ENCODE results near the gene PALLD. TPM values are rescaled to one million over a fixed set of nuclear protein-coding genes. Genes with fewer than 3 reads are reported as not detected.

PALLD gene
- total and polyA plus RNA-seq, 2 of the 8 experiments (the other 6 are each of a cell fraction or from before 2014, with no cell fraction given) = 10.5 to 25.0 TPM

DNA sequence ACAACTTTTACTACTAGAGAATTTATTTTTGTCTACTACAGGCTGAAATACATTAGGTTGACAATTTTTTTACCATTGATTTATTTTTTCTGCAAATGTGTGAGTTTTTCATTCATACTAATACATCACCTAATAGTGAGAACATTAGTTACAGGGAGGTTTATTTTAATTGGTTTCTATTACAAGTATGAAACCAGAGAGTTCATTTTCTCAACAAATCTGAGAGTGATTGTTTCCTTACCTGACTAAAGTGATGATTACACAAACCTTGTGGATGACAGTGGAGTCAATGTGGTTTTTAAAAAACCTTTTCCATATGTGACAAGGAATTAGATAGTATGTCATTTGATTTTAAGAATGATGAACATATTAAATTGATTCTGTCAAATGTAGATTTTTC, 227.4 kb downstream of the PALLD start:
- peaks cover 0 to 4% (median 0%) of the 10 kb centered on the region in 4 experiments; a peak in 1 of 7 replicates for H3K4me1 ChIP-seq (replicated peaks in 1 of 4; ENCODE audit: control insufficient read depth in 3 of 4, insufficient read depth in 4 of 4, low read length in 3 of 4)
- no peaks in the 10 kb centered on the region for H3K27me3 ChIP-seq (replicated peaks in 1 of 4; ENCODE audit: control insufficient read depth in 3 of 4, extremely low read depth in 1 of 4, insufficient read depth in 3 of 4, low read length in 3 of 4)
- H2BK120ac ChIP-seq (replicated peaks; ENCODE audit: low read depth, low read length) = no peak overlapping the region
- no peak overlapping the region for H4K5ac ChIP-seq (ENCODE audit: insufficient read length, low read depth, low read length)
- H3K4me3 ChIP-seq (ENCODE audit: extremely low read depth in 1 of 4, insufficient read depth in 2 of 4, low read depth in 3 of 4, low read length in 4 of 4) = no peak overlapping the region
- no peak overlapping the region for H2BK20ac ChIP-seq (ENCODE audit: low read length)
- H3K23me2 ChIP-seq (ENCODE audit: low read depth, low read length) = no peaks in the 10 kb centered on the region
- POLR2A ChIA-PET (ENCODE audit: partially characterized antibody) = no interaction called here
- no peak overlapping the region for H4K91ac ChIP-seq (replicated peaks; ENCODE audit: insufficient read length, low read length)
- H3K36me3 ChIP-seq (ENCODE audit: control insufficient read depth in 2 of 4, insufficient read depth in 4 of 4, low read length in 3 of 4) = no peaks in the 10 kb centered on the region
- no peak overlapping the region for H4K8ac ChIP-seq (ENCODE audit: extremely low read depth, insufficient read depth, low read length)
- no peaks in the 10 kb centered on the region for H3K79me1 ChIP-seq (ENCODE audit: low read depth, low read length)
- H4K20me1 ChIP-seq (replicated peaks in 1 of 2; ENCODE audit: control insufficient read depth in 1 of 2, insufficient read depth in 2 of 2, low read length in 2 of 2) = no peaks in the 10 kb centered on the region
- H2BK5ac ChIP-seq (ENCODE audit: low read depth, low read length) = no peak overlapping the region
- no peak overlapping the region for H3K27ac ChIP-seq (ENCODE audit: low read depth, low read length)
- H2AFZ ChIP-seq (ENCODE audit: low read length) = no peak overlapping the region
- 0 out of 4 replicates have a peak, but pooled peaks cover 0 to 3% of the 10 kb centered on the region in 2 experiments for H3K9me3 ChIP-seq (ENCODE audit: insufficient read depth in 2 of 2, low read depth in 1 of 2, low read length in 1 of 2)
- H3K56ac ChIP-seq (replicated peaks; ENCODE audit: insufficient read length, low read depth, low read length) = no peak overlapping the region
- no peak overlapping the region for H3K9ac ChIP-seq (replicated peaks in 1 of 4; ENCODE audit: extremely low read depth in 1 of 4, low read depth in 3 of 4, low read length in 3 of 4)
- FAIRE-seq (no peak), DNase-seq (ENCODE audit: low read depth in 1 of 2, low spot score in 2 of 2) (no peak)
- CTCF ChIA-PET (ENCODE audit: partially characterized antibody) = interaction anchor here (0.9 to 1.4 kb wide), 2 partner anchors 18 to 114 kb away, joined by 3 to 4 read pairs; no protein-coding TSS in a partner anchor
- TF ChIP-seq BCL11A (IDR thresholded peaks at IDR 0.05; ENCODE audit: low read depth in 2 of 2, low read length in 2 of 2) = no peak
- TF ChIP-seq EZH2 (IDR thresholded peaks at IDR 0.05; ENCODE audit: low read depth, low read length, severe bottlenecking) = no peak
- TF ChIP-seq POU5F1 (IDR thresholded peaks at IDR 0.05; ENCODE audit: low read depth, low read length) = no peak
- no peaks in the 10 kb centered on the region for H3K79me2 ChIP-seq (ENCODE audit: control insufficient read depth in 1 of 2, insufficient read depth in 2 of 2, low read length in 2 of 2)
- H2BK15ac ChIP-seq (ENCODE audit: low read length) = no peak overlapping the region
- H2BK12ac ChIP-seq (ENCODE audit: low read depth, low read length) = no peak overlapping the region
- H3K4ac ChIP-seq (replicated peaks; ENCODE audit: insufficient read length, low read depth, low read length) = no peak overlapping the region
- no peak overlapping the region for H3K23ac ChIP-seq (ENCODE audit: insufficient read length)
- no peak overlapping the region for H3K14ac ChIP-seq (ENCODE audit: insufficient read length)
- no peak overlapping the region for H2AK5ac ChIP-seq (ENCODE audit: low read depth, low read length)
- no peak overlapping the region for H3K18ac ChIP-seq (ENCODE audit: extremely low read depth, low read length)
- no peak overlapping the region for H3K4me2 ChIP-seq (ENCODE audit: insufficient read depth in 1 of 2, low read depth in 2 of 2, low read length in 2 of 2)

All from H1 (cell line).